DMS114 treated with DMSO at 0.1 percent for 48 hours (cell line): ENCODE measurements around the gene POC5.
A peak's percentile ranks its signal among the peaks of the same experiment; 100 is the strongest.
"Not testable (repeated sequence)": the region's sequence is repeated elsewhere in the genome, so short reads cannot be mapped to it uniquely, and the experiment has no call there.

Experiments
- DNase-seq: peaks from one replicate; lab custom pipeline; 2025; ENCODE audit not compliant: unreplicated experiment; lab: John Stamatoyannopoulos, UW

POC5 gene

DNA sequence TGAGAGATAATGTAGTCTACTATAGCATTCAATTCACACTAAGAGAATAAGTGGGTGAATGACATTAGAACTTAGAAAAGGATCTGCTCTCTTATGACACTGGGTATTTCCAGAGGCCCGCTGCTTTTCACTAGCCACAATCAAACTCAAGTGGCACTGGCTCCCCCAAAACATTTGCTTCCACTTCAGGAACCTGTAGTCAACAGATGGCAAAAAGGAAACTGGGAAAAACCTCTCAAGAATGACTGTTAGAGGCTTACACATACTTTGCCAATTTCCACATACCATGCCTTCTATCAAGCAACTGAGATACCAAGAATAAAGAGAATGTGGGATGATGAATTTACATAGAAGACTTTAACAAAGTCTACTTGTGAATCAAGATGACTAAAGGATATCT is 11.2 kb downstream of the POC5 start:
- DNase-seq, result no peak

DNA sequence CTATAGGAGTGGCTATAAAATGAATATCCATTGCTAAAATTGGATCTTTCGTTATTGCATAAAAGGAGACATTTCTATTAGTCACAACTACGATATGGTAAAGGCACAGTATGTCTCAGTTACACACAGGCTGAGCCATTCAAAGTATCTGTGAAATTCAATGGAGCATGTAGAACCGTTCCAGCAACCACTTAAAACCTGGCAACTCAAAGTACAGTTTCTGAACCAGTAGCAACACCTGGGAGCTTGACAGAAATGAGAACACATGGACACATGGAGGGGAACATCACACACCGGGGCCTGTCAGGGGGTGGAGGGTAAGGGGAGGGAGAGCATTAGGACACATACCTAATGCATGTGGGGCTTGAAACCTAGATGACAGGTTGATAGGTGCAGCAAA is 15.4 kb downstream of the POC5 start:
- no peak for DNase-seq

DNA sequence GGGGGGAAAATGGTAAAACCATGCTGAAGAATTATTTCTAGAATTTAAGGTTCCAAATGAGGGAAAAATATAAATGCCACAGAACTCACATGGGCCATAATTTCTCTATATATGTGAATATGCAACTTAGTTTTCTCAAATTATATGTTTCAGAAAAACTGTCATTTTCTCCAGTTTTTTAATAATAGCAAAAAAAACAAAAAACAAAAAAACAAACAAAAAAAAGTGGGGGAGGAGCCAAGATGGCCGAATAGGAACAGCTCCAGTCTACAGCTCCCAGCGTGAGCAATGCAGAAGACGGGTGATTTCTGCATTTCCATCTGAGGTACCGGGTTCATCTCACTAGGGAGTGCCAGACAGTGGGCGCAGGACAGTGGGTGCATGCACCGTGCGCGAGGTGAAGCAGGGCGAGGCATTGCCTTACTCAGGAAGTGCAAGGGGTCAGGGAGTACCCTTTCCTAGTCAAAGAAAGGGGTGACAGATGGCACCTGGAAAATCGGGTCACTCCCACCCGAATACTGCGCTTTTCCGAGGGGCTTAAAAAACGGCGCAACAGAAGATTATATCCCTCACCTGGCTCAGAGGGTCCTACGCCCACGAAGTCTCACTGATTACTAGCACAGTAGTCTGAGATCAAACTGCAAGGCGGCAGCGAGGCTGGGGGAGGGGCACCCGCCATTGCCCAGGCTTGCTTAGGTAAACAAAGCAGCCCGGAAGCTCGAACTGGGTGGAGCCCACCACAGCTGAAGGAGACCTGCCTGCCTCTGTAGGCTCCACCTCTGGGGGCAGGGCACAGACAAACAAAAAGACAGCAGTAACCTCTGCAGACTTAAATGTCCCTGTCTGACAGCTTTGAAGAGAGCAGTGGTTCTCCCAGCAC is 21.5 kb downstream of the POC5 start:
- not testable (repeated sequence) for DNase-seq

DNA sequence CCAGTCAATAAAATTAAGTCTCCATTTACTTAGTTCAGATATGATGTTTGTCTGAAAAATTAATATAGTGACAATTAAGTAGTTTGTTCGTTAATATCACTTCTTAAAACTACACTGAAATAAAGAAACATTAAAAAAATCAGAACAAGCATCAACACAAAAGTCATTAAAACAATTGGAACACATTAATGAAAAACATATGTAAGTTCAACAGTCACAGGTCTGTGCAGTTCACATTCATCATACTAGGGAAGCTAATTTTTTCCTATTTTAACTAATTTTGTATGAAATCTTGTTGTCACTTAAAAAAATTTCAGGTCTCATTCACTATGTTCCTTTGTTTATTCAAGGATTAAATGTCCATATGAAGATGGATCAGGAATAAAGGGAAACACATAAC is 22.5 kb downstream of the POC5 start:
- no peak for DNase-seq

GRCh38 chr5:75690669-75691068 is 26.6 kb downstream of the POC5 start:
- no peak for DNase-seq

DNA sequence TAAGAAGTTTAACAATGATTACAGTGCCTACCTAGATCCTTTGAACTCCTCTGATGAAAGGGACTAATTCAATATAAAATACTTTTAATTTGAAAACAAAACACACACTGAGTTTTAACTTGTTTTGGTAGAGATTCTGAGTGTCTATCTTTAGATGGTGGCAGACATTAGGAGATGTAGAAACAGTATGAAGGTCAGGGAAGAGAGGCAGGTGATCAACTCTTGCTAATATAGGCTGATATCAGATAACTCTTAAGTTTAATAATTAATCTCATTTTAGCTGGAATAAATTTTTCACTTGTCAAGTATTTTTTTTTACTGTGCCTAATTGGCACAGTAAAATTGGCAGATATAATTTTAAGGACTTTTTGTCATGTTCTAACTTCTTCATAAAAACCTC is 30.8 kb downstream of the POC5 start:
- DNase-seq, result no peak

DNA sequence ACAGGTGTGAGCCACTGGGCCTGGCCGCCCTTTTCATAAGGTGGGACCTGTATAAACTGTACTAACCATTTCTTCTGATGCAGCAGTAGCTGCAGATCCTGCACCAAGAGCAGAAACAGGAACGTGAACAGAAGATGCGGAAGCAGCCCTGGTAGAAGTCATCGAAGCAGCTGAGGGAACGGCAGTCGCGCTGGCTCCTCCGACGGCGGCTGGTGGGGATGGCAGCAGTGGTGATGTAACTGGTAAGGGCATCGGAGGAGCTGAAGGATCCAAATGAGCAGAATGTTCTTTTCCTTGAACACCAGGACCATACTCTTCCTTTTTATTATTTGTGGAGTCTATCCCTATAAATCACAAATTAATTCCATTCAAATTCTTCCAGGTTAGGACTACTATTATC is 32.1 kb downstream of the POC5 start:
- DNase-seq, result no peak

- DNase-seq, result peak; percentile 56
Observed at GRCh38 chr5:75681125-75681830, 36.0 kb downstream of the POC5 start.

DNA sequence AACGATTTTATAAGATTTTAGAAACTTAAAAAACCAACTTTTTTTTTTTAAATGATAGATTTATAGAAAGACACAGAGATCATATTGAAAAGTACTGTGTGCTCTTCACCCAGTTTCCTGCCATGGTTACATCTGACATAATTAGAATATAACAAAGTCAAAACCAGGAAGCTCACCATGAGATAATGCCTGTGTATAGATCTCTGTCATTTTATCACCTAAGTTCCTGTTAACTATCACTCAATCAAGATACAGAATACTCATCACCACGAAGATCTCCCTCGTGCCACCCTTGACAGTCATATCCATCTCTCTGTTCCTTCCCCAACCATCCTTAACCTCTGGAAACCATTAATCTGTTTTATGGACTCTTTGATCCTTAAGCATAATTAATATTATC is 39.1 kb downstream of the POC5 start:
- no peak for DNase-seq

DNA sequence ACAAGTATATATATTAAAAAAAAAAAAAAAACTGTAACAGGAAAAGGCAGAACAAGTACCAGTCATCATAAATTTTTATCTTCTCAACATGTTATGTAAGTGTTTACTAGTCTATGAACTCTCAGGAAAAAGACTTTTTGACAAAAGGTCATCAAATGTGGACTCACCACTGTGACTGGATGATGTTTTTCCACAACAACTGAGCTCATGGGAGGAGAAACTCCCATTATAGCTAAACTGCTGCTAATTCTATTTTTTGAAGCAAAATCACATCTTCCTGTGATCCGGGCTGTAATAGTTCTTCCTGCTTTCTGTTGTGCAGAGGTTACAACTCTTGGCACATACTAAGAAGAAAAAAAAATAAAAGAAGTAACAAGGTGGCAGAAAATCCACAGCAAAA is 39.6 kb downstream of the POC5 start:
- no peak for DNase-seq

GRCh38 chr5:75675783-75676182 is 41.5 kb downstream of the POC5 start:
- DNase-seq, result no peak

DNA sequence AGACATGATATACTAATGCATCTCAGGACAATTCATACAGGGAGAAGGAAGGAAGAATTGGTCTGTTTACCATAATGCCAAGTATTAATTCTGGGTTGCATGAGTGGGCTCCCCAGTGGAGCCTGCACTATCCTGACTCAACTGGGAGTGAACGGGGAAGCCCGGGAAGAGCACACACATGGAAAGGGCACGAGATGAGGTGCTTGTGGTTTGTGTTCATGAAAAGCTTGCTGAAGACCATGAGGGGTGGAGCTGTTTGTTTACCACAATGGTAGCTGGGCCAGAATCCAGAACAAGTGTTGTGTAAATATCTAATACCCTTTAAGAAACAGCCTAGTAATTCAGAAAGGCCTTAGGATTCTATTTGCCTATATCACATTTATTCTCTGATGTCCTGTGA is 44.6 kb downstream of the POC5 start:
- no peak for DNase-seq

GRCh38 chr5:75671506-75671905 is 45.7 kb downstream of the POC5 start:
- no peak for DNase-seq

- no peak for DNase-seq
Observed at GRCh38 chr5:75670577-75670976, 46.7 kb downstream of the POC5 start.

- DNase-seq, result no peak
Observed at GRCh38 chr5:75668977-75669689, 48.1 kb downstream of the POC5 start.

GRCh38 chr5:75668445-75668844 is 48.8 kb downstream of the POC5 start:
- DNase-seq, result no peak

DNA sequence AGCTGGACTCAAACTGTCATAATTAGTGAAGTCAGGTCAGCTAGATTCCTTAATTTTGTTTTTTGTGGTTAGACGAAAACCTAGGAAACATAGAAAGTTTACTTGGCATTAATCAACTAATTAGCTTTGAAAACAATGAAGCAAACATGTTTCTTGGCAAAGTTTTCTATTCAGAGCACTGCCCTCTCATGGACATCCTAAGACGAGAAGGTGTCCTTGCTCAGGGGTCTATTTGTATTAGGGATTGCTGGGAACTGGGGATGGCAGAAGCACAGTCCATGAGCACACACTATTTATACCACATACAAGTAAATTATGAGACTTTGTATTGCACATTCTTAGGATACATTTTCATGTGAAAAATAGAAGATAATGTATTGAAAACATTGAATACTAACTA is 49.7 kb downstream of the POC5 start:
- no peak for DNase-seq

DNA sequence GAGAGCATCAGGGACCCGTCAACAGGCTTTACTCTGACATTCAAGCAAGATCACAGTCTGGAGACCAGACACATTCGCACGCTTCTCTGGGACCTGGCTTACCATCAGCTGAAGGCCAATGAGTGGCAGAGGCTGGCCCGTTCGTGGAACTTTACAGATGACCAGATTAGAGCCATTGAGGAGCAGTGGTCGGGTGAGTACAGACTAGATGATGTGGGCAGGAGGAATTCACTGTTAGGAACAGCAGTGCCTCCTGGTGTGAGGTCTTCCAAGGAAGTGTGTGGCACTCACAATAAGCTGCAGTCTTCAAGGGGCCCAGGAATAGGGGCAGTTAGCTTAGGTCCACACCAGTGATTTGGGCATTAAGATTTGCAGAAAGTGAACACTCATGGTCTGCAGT is 50.4 kb downstream of the POC5 start:
- DNase-seq, result no peak

GRCh38 chr5:75664979-75665378 is 52.3 kb downstream of the POC5 start:
- no peak for DNase-seq

DNA sequence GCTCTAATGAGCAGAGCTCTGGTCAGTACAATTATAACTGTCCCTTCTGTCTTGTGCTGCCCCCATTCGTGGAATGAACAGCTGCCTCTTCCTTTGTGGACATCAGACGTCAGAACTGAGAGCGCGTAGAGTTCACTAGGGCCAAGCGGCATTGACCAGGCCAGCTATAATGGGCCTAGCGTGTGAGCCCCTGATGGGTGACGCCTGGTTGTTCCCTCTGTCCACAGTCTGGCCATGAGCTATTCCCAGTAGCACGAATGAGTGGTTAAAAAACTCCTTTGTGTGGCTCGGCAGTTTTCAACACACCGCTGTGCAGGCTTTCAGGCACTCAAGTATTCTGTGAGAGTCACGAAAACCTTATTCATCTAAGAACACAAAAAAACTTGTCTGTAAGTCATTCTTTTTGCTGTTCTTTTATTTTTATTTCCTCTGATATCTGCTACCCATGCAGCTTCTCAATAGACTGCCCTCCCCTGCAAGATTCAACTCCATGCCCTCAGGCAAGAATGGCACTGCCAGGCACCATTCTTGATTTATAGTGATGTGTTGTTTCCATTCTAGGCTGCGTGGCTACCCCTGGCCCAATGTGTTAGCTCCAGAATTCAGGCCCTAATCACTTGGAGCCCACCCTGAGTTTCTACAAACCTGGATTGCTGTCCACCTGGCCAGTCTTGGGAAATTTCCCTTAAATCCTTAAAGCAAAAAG is 53.5 kb downstream of the POC5 start:
- no peak for DNase-seq

DNA sequence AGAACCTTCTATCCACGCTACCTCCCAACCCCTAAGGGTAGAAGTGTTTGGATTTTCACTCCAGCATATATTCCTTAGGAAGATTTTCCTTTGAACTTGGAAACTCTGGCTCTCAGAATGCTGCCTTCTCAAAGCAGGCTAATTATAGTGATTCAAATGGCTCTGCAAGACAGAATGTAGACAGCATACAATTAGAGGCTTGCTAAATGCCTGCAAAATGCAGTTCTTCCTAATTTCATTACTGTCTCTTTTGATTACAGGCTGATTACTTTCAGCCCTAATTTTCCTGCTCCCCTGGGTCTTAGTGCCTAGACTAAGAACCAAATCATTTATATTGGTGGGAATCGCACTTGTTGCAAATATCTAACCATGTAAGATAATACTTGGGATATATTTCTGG is 55.2 kb downstream of the POC5 start:
- DNase-seq, result no peak
